GM12892 (cell line): ENCODE measurements around the gene GNAO1.
A peak's percentile ranks its signal among the peaks of the same experiment; 100 is the strongest.

Experiments used
- DNase-seq: peaks from one replicate; pipeline ENCODE4 v3.0.0; 2011; ENCODE audit not compliant: insufficient read length
- FAIRE-seq: peaks from 2 replicates; lab custom pipeline; 2011; peaks lifted over from hg19 to GRCh38; lab: Jason Lieb, UNC
- POLR2A ChIP-seq: IDR thresholded peaks from 2 replicates; pipeline ENCODE4 v1.6.1; 2011; ENCODE audit warnings: low read depth, low read length, control low read depth
- POLR2AphosphoS5 ChIP-seq: IDR thresholded peaks from 2 replicates; pipeline ENCODE4 v1.6.1; 2011; ENCODE audit warnings: low read depth, low read length, control low read depth
- TAF1 ChIP-seq: IDR thresholded peaks from 2 replicates; pipeline ENCODE4 v1.6.1; 2011; ENCODE audit warnings: low read depth, mild to moderate bottlenecking, control low read depth, low read length, borderline replicate concordance

GNAO1 gene

GRCh38 chr16:56353054-56353921, 162.0 kb downstream of the GNAO1 start:
- no peak for FAIRE-seq
- DNase-seq: peak; percentile 1
- no peak for TF ChIP-seq POLR2A
- no peak for TF ChIP-seq TAF1
- TF ChIP-seq POLR2AphosphoS5: no peak

- FAIRE-seq (no peak), DNase-seq (no peak)
- TF ChIP-seq POLR2AphosphoS5: no peak
- no peak for TF ChIP-seq POLR2A
- no peak for TF ChIP-seq TAF1
These were observed 162.7 kb downstream of the GNAO1 start for GRCh38 chr16:56354016-56354415.

GRCh38 chr16:56354746-56355145, 163.5 kb downstream of the GNAO1 start:
- no peak for TF ChIP-seq POLR2A
- no peak for TF ChIP-seq POLR2AphosphoS5
- TF ChIP-seq TAF1: no peak
- no peak for DNase-seq
- no peak for FAIRE-seq

GRCh38 chr16:56355221-56355620, 163.9 kb downstream of the GNAO1 start:
- TF ChIP-seq POLR2AphosphoS5: no peak
- no peak for TF ChIP-seq TAF1
- TF ChIP-seq POLR2A: no peak
- no peak for DNase-seq
- FAIRE-seq: no peak

- DNase-seq (no peak), FAIRE-seq (no peak)
- no peak for TF ChIP-seq TAF1
- no peak for TF ChIP-seq POLR2A
- TF ChIP-seq POLR2AphosphoS5: no peak
These were observed 164.5 kb downstream of the GNAO1 start for GRCh38 chr16:56355786-56356275.

- peak; percentile 96 for DNase-seq
- peak; percentile 81 for FAIRE-seq
- TF ChIP-seq POLR2AphosphoS5: no peak
- TF ChIP-seq TAF1: no peak
- TF ChIP-seq POLR2A: no peak
These were observed 165.3 kb downstream of the GNAO1 start for GRCh38 chr16:56356276-56357240.

GRCh38 chr16:56357241-56357764, 166.0 kb downstream of the GNAO1 start:
- no peak for DNase-seq
- FAIRE-seq: no peak
- TF ChIP-seq POLR2AphosphoS5 (no peak), TAF1 (no peak), POLR2A (no peak)

GRCh38 chr16:56357765-56358322, 166.6 kb downstream of the GNAO1 start:
- DNase-seq (no peak), FAIRE-seq (no peak)
- TF ChIP-seq POLR2AphosphoS5 (no peak), POLR2A (no peak), TAF1 (no peak)

GRCh38 chr16:56360117-56361008, 169.1 kb downstream of the GNAO1 start:
- DNase-seq: no peak
- TF ChIP-seq POLR2A: no peak
- no peak for TF ChIP-seq POLR2AphosphoS5
- TF ChIP-seq TAF1: no peak
- FAIRE-seq: no peak
